COR-L47 (cell line): ENCODE results near the gene SULT1A2.
"Not testable (repeated sequence)": the region's sequence is repeated elsewhere in the genome, so short reads cannot be mapped to it uniquely, and the experiment has no call there.

Source experiments
- DNase-seq: peaks from one replicate; lab custom pipeline; 2025; lab: John Stamatoyannopoulos, UW

The SULT1A2 gene

DNA sequence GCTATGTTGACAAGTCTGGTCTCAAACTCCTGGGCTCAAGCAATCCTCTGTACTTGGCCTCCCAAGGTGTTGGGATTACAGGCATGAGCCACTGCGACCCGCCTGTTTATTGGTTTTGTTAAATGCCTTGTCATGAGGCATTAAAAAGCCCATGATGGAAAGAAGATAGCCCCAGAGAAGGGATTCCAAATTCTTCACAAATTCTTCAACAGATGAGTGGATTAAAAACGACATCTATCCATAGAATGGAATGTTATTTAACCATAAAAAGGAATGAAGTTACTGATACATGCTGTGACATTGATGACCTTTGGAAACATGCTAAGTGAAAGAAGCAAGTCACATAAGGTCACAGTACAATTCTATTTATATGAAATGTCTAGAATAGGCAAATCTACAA is 38.4 kb downstream of the SULT1A2 start:
- no peak for DNase-seq

DNA sequence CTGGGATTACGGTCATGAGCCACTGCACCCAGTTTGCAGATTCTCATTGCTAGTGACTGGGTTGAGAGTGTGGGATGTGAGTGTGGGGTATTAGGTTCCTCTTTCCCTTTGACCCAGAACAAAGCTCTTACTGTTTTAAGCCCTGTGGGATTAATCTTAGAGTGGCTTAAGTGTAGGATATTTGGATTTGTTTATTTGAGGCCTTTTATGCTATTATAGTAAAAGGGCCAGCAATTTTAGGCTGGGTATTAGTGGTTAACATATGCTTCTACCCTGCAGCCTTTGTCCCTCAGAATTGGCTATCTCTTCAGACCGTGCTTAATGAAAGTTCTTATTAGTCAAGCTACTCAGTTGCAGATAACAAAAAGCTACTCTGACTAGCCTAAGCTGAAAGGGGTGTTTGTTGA is 39.9 kb downstream of the SULT1A2 start:
- no peak for DNase-seq

DNA sequence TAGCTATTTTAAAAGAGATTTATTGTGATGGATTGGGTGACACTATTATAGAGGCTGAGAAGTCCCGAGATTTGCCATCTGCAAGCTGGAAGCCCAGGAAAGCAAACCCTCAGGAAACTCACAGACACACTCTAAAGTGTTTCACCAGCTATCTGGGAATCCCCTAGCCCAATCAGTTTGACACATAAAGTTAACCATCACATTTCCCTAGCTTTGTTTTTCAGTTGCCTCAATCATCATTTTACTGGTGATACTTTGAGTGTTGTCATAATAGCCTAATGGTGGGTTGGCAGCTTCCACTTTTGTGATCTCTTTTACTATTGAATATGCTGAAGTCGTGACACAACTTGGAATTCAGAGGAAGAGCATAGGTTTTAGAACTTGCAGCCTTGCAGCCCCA is 41.3 kb downstream of the SULT1A2 start:
- DNase-seq, result no peak

DNA sequence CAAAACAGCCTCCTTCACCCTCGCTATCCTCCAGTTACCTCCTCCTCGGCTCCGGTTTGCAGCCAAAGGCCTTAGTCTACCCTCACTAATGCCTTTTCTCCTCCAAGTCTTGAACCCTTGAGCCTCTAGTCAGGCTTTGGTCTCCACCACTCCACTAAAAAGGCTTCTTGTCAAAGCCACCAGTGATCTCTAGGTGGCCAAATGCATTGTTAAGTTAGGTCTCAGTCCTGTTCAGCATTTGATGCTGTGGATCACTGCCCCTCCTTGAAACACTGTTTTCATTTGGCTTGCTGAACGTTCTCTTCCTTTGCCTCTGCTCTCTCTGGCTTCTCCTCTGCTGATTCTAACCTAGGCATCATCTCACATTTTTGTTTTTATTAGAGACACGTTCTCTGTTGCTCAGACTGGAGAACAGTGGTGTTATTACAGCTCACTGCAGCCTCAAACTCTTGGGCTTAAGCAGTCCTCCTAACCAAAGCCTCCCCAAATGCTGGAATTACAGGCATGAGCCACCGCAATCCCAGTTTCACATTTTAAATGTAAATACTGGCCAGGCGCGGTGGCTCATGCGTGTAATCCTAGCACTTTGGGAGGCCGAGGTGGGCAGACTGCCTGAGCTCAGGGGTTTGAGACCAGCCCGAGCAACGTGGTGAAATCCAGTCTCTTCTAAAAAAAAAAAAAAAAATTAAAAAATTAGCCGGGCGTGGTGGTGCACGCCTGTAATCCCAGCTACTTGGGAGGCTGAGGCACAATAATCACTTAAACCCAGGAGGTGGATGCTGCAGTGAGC is 42.0 kb downstream of the SULT1A2 start:
- no peak for DNase-seq

DNA sequence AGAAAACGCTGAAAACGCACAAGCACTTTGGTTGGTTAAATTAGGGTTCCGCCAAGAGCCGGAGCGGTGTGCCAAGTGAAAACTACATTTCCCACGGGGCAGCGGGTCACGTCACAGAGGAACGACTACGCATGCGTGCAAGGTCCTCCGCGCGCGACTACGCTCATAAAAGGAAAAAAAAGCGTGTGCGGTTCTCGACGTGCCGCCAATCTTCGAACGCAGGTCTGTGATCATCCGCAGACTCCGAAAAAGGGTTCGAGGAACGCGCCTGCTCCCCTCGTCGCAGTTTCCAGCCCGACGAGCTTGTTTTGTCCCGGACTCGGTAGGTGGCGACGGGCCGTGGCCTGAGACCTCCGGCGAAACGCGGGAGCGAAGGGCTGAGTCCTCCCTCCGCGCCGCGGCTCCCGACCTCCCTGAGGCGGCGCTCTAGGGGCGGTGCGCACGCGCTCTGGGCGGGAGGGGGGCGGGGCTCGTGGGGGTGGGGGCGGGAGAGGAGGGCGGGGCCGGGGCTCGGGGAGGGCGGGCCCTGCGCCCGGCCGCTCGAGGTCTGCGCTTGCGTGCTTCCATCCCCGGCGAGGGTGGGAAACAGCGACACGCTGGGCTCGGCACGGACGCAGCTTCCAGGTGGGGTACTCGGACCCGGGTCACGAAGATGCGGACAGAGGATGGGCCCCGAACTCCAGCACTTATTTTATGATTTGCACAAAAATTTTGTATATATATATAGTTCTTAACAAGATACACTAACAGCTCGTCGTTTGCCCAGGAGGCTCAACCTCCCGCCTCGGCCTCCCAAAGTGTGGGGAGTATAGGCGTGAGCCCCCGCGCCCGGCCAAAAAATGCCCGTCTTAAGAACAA is 42.8 kb downstream of the SULT1A2 start, which contains the start of gene SGF29:
Gene SGF29, plus strand, starts transcription at position 145 of the 858 bp plus-strand sequence. CDS start 27,150 bp downstream, outside the sequence.
- DNase-seq, result peak; percentile 91

DNA sequence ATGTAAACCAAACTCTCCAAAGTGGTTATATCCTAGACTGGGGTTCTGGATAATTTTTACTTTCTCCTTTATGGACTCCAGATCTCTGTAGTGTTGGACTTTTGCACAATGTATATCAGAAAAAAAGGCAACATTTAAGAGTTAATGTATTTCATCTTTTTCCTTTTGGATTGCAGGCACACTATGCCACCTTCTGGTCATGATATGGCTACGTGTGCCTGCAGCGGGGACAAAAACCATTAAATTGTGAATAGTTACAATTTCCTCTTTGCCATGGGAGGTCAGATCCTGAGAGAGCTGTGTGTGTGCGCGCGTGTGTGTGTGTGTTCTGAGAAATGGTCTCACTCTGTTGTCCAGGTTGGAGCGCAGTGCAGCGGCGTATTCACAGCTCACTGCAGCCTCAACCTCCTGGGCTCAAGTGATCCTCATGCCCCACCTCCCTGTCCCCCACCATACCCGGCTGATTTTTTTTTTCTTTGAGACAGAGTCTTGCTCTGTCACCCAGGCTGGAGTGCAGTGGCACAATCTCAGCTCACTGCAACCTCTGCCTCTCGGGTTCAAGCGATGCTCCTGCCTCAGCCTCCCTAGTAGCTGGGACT is 47.5 kb downstream of the SULT1A2 start:
- DNase-seq, result no peak

DNA sequence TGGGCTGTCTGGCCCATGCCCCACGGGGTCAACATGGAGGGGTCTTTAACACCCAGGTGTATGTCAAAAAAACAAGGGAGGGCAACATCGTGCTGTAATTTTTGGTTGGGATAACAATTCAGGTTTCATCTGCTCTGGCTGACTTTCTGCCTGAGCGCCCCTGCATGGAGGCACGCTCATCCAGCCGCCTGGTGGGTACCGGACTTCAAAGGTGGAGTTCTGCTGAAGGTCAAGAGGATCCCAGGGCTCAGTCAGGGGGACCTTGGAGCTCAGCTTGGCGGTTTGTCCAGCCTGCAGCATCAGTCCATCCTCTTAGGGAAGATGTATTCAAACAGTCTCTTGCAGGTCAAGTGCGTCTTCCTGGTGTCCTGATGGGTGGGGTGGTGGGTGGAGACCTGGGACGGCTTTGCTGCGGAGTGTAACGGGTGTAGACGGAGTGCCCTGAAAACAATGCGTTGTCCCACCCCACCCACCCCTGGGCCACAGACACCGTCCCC is 48.5 kb downstream of the SULT1A2 start:
- no peak for DNase-seq

DNA sequence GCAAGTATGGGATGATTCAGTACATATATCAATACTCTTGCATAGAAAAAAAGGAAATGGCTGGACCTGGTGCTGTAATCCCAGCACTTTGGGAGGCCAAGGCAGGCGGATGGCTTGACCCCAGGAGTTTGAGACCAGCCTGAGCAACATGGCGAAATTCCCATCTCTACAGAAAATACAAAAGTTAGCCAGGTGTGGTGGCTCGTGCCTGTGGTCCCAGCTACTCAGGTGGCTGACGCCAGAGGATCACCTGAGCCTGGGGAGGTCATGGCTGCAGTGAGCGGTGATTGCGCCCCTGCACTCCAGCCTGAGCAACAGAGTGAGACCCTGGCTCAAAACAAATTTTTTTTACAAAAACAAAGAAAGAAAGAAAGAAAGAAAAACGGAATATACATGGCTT is 50.2 kb downstream of the SULT1A2 start:
- DNase-seq, result no peak

DNA sequence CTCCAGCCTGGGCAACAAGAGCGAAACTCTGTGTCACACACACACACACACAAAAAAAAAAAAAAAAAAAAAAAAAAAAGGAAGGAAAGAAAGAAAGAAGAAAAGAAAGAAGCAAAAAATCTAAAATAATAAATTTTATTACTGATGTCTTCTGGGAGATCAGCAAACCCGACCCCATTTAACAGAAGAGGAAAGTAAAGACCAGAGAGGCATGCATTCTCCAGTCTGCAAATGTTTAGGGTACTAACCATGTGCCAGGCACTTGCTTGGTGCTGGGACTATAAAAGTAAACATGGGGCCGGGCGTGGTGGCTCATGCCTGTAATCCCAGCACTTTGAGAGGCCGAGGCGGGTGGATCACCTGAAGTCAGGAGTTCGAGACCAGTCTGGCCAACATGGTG is 50.9 kb downstream of the SULT1A2 start:
- DNase-seq, result not testable (repeated sequence)

DNA sequence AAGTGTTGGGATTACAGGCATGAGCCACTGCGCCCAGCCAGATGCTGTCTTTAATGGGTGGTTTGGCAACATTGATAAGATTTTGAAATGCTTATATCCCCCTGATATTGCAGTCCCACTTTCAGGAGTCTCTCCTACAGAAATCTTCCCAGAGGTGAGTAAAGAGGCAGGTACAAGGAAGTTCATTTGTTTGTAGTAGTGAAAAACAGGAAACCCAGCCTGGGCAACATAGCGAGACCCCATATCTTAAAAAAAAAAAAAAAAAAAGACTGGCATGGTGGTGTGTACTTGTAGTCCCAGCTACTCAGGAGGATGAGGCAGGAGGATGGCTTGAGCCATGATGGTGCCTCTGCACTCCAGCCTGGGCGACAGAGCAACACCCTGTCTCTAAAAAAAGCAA is 51.9 kb downstream of the SULT1A2 start:
- no peak for DNase-seq

DNA sequence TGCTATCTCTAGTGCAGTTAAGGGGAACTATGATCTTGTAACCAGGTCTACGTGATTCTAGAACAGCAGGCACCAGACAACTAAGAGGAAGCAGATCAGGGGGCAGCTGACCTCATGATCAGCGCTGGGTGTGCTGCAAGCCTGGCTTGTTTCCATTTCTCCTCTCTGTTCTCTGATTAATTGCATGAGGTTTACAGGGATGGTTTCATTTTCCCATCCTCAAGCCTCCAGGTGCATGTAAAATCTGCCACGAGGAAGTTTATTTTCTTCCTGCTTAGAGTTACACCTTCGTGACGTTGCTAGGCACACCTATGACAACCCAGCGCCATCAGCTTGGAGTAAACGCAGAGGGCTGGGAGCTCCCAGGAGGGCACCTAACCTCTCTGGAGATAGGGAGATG is 53.8 kb downstream of the SULT1A2 start:
- no peak for DNase-seq

DNA sequence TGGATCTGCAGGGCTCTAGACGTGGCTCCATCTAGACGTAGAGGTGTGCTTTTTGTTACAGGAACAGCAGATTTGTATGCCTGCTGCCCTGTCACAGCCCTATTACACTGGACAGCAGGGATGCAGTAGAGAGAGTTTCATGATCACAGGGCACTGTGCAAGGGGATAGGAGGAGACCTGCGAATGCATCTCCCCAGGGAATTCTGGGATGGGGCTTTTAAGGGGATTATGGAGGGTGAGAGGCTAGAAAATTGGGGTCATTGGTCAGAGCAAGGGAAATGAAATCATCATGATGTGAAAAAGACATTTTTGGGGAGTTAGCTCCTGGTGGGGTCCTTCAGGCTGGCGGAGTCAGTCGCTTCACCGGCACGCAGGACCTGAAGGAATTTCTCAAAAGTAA is 54.2 kb downstream of the SULT1A2 start:
- DNase-seq, result no peak
